Measurements from ENCODE around the gene SPINDOC.
A peak's percentile ranks its signal among the peaks of the same experiment; 100 is the strongest.
"Not testable (repeated sequence)": the region's sequence is repeated elsewhere in the genome, so short reads cannot be mapped to it uniquely, and the experiment has no call there.

Gene SPINDOC

GRCh38 chr11:63791495-63792167, 21.6 kb upstream of the SPINDOC start:
- no peak for DNase-seq

- DNase-seq: no peak
Measured at GRCh38 chr11:63793161-63793560, 20.1 kb upstream of the SPINDOC start.

- DNase-seq: no peak
Measured at GRCh38 chr11:63795066-63795465, 18.2 kb upstream of the SPINDOC start.

GRCh38 chr11:63800921-63801320, 12.3 kb upstream of the SPINDOC start:
- DNase-seq: no peak

- no peak for DNase-seq
Measured at GRCh38 chr11:63802637-63803414, 10.4 kb upstream of the SPINDOC start.

GRCh38 chr11:63804259-63804658, 9.0 kb upstream of the SPINDOC start:
- no peak for DNase-seq

GRCh38 chr11:63805844-63806415, 7.3 kb upstream of the SPINDOC start:
- no peak for DNase-seq

GRCh38 chr11:63810383-63810782, 2.9 kb upstream of the SPINDOC start:
- DNase-seq: not testable (repeated sequence)

GRCh38 chr11:63811522-63811921, 1.7 kb upstream of the SPINDOC start:
- no peak for DNase-seq

GRCh38 chr11:63813563-63814382, 517 bp downstream of the SPINDOC start:
- peak; percentile 13 to 29 for DNase-seq

- no peak for DNase-seq
Measured at GRCh38 chr11:63814383-63814736, 1.1 kb downstream of the SPINDOC start.

GRCh38 chr11:63816166-63816565, 2.9 kb downstream of the SPINDOC start:
- no peak for DNase-seq

- no peak for DNase-seq
Measured at GRCh38 chr11:63816732-63817131, 3.5 kb downstream of the SPINDOC start.

- no peak for DNase-seq
Measured at GRCh38 chr11:63817758-63818498, 4.7 kb downstream of the SPINDOC start.

- no peak for DNase-seq
Measured at GRCh38 chr11:63818609-63819008, 5.4 kb downstream of the SPINDOC start.

GRCh38 chr11:63821411-63821810, 8.2 kb downstream of the SPINDOC start:
- DNase-seq: no peak

GRCh38 chr11:63826471-63827190, 13.4 kb downstream of the SPINDOC start:
- DNase-seq: no peak

GRCh38 chr11:63829823-63830489, 16.7 kb downstream of the SPINDOC start:
- no peak for DNase-seq

- DNase-seq: no peak
Measured at GRCh38 chr11:63831326-63831725, 18.1 kb downstream of the SPINDOC start.

GRCh38 chr11:63832336-63832735, 19.1 kb downstream of the SPINDOC start:
- no peak for DNase-seq

GRCh38 chr11:63833048-63833447, 19.8 kb downstream of the SPINDOC start:
- DNase-seq: no peak
